DOHH2 (cell line): ENCODE data around the gene EML3.
"Not testable (repeated sequence)": the region's sequence is repeated elsewhere in the genome, so short reads cannot be mapped to it uniquely, and the experiment has no call there.

Experiments
- H3F3A ChIP-seq: fragments of 200-600 bp; sonication (generic), shearing (Covaris generic); 2 replicates; pipeline ENCODE4 v1.6.0; 2016; ENCODE audit warnings: antibody characterized with exemption, mild to moderate bottlenecking; ENCODE audit not compliant: control insufficient read depth, insufficient read depth
- H3K27ac ChIP-seq: fragments of 200-600 bp; sonication (generic); 2 replicates; pipeline ENCODE4 v1.5.1; 2014; ENCODE audit warnings: low read depth, mild to moderate bottlenecking, low read length, moderate library complexity
- H3K27me3 ChIP-seq: fragments of 200-600 bp; sonication (generic); 2 replicates; pipeline ENCODE4 v1.6.1; 2014; ENCODE audit warnings: mild to moderate bottlenecking, low read length, mixed read lengths; ENCODE audit not compliant: control insufficient read depth
- H3K36me3 ChIP-seq: fragments of 200-600 bp; sonication (generic); 2 replicates; pipeline ENCODE4 v1.6.1; 2014; ENCODE audit warnings: mild to moderate bottlenecking, low read length, moderate library complexity, mixed read lengths; ENCODE audit not compliant: control insufficient read depth
- H3K4me1 ChIP-seq: fragments of 200-600 bp; sonication (generic); 2 replicates; pipeline ENCODE4 v1.6.1; 2014; ENCODE audit warnings: mild to moderate bottlenecking, low read length, mixed read lengths; ENCODE audit not compliant: control insufficient read depth
- H3K4me2 ChIP-seq: fragments of 200-600 bp; sonication (generic); 2 replicates; pipeline ENCODE4 v1.6.0; 2014; ENCODE audit warnings: mild to moderate bottlenecking, low read length, moderate library complexity
- H3K4me3 ChIP-seq: fragments of 200-600 bp; sonication (generic); 2 replicates; pipeline ENCODE4 v1.5.1; 2014; ENCODE audit warnings: mild to moderate bottlenecking, low read length, mixed read lengths
- H3K79me2 ChIP-seq: fragments of 200-600 bp; sonication (generic); 2 replicates; pipeline ENCODE4 v1.6.1; 2014; ENCODE audit warnings: mild to moderate bottlenecking, low read length, mixed read lengths; ENCODE audit not compliant: control insufficient read depth
- H3K9me2 ChIP-seq: fragments of 200-600 bp; sonication (generic); replicated peaks from 2 replicates; pipeline ENCODE4 v1.6.1; 2014; ENCODE audit warnings: mild to moderate bottlenecking, low read length, mixed read lengths; ENCODE audit not compliant: control insufficient read depth
- H3K9me3 ChIP-seq: fragments of 200-600 bp; sonication (generic); 2 replicates; pipeline ENCODE4 v1.6.1; 2014; ENCODE audit warnings: antibody characterized with exemption, low read length, mixed read lengths; ENCODE audit not compliant: control insufficient read depth, insufficient read depth
- H4K20me1 ChIP-seq: fragments of 200-600 bp; sonication (generic); 2 replicates; pipeline ENCODE4 v1.6.0; 2014; ENCODE audit warnings: low read depth, mild to moderate bottlenecking, antibody characterized with exemption, low read length, moderate library complexity; ENCODE audit not compliant: control insufficient read depth, insufficient read depth
- CTCF ChIP-seq: fragments of 200-600 bp; sonication (generic); IDR thresholded peaks from one replicate; pipeline ENCODE4 v1.5.1; 2014; ENCODE audit warnings: antibody characterized with exemption, mild to moderate bottlenecking, low read depth, low read length; ENCODE audit not compliant: poor library complexity, severe bottlenecking
- EZH2phosphoT487 ChIP-seq: fragments of 200-600 bp; sonication (generic); IDR thresholded peaks from 2 replicates; pipeline ENCODE4 v1.6.1; 2017; ENCODE audit warnings: borderline replicate concordance, mild to moderate bottlenecking, antibody characterized with exemption, low read length, moderate library complexity, mixed read lengths

The EML3 gene

DNA sequence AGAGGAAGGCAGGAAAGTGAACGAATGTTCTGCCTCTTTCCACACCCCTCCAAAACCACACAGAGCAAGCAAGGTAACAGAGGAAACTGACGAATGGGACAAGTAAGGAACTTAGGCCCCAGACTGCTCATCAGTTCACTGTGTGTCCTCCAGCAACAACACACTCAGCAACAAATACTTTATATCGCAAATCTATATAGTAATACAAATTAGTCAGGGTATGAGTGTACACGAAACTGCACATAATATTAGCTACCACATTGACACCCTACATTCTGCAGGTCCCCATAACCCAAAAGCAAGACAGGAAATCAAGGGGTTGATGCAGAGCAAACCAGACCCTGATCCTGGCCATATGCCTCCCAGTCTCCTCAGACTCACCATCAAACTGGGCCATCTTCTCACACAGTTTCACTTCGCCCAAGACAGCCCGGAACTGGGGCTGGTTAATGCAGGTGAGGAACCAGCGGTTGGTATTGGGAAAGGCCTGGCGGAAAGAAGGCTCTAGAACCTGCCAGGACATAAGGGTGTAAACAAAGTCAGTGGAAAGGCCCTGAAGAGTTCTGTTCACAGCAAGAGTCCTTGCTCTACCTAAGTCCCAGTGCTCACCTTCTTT, 45.4 kb downstream of the EML3 start:
- Histone ChIP-seq H3K79me2 (peaks cover 71% of the 10 kb centered on the region), H3K9me2 (no peaks in the 10 kb centered on the region), H3K4me2 (no peak overlapping the region), H3K27me3 (no peaks in the 10 kb centered on the region), H3K27ac (no peak overlapping the region), H3K4me1 (peaks cover 27% of the 10 kb centered on the region), H3K9me3 (no peaks in the 10 kb centered on the region), H3F3A (peaks cover 17% of the 10 kb centered on the region), H3K36me3 (peaks cover 91% of the 10 kb centered on the region), H4K20me1 (peaks cover 2% of the 10 kb centered on the region; the same call in 1 of the 2 replicates), H3K4me3 (no peak overlapping the region)
- no peak for TF ChIP-seq EZH2phosphoT487
- TF ChIP-seq CTCF: no peak

DNA sequence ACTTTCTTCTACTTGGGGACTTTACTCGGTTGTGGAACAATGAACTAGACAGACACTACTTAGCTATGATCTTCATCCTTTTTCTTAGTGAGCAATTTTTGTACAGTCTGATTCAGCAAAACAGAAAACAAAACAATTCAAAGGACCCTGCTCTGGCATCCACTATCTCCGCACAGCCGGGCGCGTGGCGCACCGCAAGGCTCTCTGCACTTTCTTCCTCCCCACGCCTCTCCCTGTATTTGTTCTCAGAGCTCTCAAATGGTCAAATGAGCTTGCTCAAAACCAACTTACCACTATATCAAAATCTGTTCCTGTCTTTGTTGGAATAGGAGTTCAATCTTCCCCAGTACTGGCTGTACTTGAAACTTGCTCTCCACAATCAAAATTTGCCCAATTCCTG, 46.3 kb downstream of the EML3 start:
- Histone ChIP-seq H3F3A (peaks cover 17% of the 10 kb centered on the region), H3K36me3 (peaks cover 89% of the 10 kb centered on the region), H3K4me3 (no peak overlapping the region), H3K4me1 (peaks cover 18% of the 10 kb centered on the region), H3K4me2 (no peak overlapping the region), H4K20me1 (no peaks in the 10 kb centered on the region), H3K27me3 (no peaks in the 10 kb centered on the region), H3K79me2 (peaks cover 63% of the 10 kb centered on the region), H3K27ac (no peak overlapping the region), H3K9me3 (no peaks in the 10 kb centered on the region), H3K9me2 (no peaks in the 10 kb centered on the region)
- TF ChIP-seq EZH2phosphoT487 (no peak), CTCF (no peak)

- no peak overlapping the region for H3K27ac ChIP-seq
- H3K9me2 ChIP-seq: no peaks in the 10 kb centered on the region
- peaks cover 89% of the 10 kb centered on the region for H3K36me3 ChIP-seq
- H3K79me2 ChIP-seq: peaks cover 53% of the 10 kb centered on the region
- no peak overlapping the region for H3K4me3 ChIP-seq
- no peaks in the 10 kb centered on the region for H3K27me3 ChIP-seq
- H3K9me3 ChIP-seq: no peaks in the 10 kb centered on the region
- 0 out of 2 replicates have a peak, but pooled peaks cover 5% of the 10 kb centered on the region for H4K20me1 ChIP-seq
- TF ChIP-seq CTCF: no peak
- TF ChIP-seq EZH2phosphoT487: no peak
- H3K4me1 ChIP-seq: peaks cover 16% of the 10 kb centered on the region
- peaks cover 22% of the 10 kb centered on the region for H3F3A ChIP-seq
- no peak overlapping the region for H3K4me2 ChIP-seq
Observed at GRCh38 chr11:62565100-62565802, 47.3 kb downstream of the EML3 start.

- not testable (repeated sequence) for H3K27ac ChIP-seq, H3K9me2 ChIP-seq, H3K4me2 ChIP-seq, H3K27me3 ChIP-seq, H3K4me3 ChIP-seq, H3K9me3 ChIP-seq, H4K20me1 ChIP-seq
- Histone ChIP-seq H3K36me3 (peaks cover 92% of the 10 kb centered on the region), H3F3A (peaks cover 46% of the 10 kb centered on the region), H3K79me2 (peaks cover 23% of the 10 kb centered on the region), H3K4me1 (peaks cover 43% of the 10 kb centered on the region)
Observed at GRCh38 chr11:62561677-62562230, 50.8 kb downstream of the EML3 start.
